ENCODE measurements around the gene PRUNE2. TPM values are rescaled to one million over a fixed set of nuclear protein-coding genes. Genes with fewer than 3 reads are reported as not detected.

Gene PRUNE2
- total RNA-seq, 2 donors from 2014 or later, result 0.40 TPM; not detected in 1

DNA sequence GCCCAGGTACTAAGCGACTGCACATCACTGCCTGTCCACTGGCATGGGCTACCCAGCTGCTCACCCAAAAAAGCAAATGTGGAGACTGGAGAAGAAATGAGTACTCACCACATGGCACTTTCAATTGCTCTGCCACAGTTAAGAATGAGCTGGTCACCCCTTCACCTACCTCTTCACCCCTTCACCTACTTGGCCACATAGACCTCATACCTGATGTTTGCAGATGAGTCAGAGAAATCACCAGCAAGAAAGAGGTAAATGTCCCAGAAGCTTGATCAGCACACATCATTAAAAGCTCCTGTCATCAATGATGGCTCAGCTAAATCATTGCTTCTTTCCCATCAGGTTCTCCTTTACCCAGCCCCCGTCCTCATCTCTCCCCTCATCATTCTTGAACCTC, 7.6 kb upstream of the PRUNE2 start:
- Mint-ChIP-seq H3K36me3 (ENCODE audit: low read depth) (no peaks in the 10 kb centered on the region), H3K27me3 (peaks cover 27% of the 10 kb centered on the region), H3K27ac (no peak overlapping the region), H3K4me1 (no peaks in the 10 kb centered on the region), H3K4me3 (no peak overlapping the region)
- DNase-seq (no peak), ATAC-seq (no peak)
- H3K9me3 ChIP-seq (ENCODE audit: control insufficient read depth, low read length, poor library complexity, severe bottlenecking), result no peaks in the 10 kb centered on the region

DNA sequence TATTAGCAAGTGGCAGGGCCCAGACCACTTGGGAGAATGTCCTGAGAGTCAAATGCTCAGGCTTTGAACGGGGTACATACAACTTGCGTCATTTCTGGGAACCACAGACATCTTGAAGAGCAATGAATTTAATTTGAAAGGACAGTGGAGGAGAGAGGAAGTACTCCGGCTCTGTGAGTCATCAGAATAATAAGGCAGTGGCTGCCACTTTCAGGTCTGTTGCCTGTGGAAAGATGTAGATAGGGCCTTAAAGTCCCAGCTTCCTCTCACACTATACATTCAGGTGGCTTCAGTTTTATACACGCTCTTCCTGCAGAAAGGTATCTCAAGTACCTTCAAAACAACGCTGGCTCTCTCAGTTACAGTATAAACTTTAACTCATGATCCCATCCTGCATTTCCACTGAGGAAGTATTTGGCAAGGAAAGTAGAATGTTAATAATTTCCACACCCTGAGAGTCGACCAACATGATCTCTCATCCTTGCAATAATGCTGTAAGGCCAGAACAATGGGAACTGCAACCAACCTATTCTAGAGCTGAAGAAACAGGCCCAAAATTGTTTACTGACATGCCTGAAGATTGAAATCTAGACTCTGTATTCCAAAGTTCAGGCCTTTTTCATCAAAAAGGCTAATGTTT, 6.8 kb upstream of the PRUNE2 start:
- H3K9me3 ChIP-seq (ENCODE audit: control insufficient read depth, low read length, poor library complexity, severe bottlenecking), result no peaks in the 10 kb centered on the region
- no peaks in the 10 kb centered on the region for H3K4me1 Mint-ChIP-seq
- no peak overlapping the region for H3K27ac Mint-ChIP-seq
- ATAC-seq, result no peak
- H3K4me3 Mint-ChIP-seq, result no peak overlapping the region
- H3K27me3 Mint-ChIP-seq, result peaks cover 34% of the 10 kb centered on the region
- H3K36me3 Mint-ChIP-seq (ENCODE audit: low read depth), result no peaks in the 10 kb centered on the region
- no peak for DNase-seq

DNA sequence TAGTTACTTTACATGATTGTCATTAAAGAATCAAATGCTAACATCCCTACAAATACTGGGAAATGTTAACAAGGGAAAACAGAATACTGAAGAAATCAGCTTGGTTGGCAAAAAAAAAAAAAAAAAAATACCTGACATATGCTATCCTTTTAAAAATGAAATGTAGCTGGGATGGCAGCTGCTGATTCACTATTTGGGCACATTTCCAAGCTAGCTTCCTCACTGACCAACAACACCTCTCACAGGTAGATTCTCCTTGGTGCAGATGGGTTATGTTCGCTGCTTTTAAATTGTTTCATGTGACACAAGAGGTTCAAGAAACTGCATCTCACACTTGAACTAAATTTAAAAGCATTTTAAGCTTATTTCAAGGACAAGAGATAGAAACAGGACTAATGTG, 6.1 kb upstream of the PRUNE2 start:
- no peaks in the 10 kb centered on the region for H3K9me3 ChIP-seq (ENCODE audit: control insufficient read depth, low read length, poor library complexity, severe bottlenecking)
- no peak for DNase-seq
- H3K36me3 Mint-ChIP-seq (ENCODE audit: low read depth), result no peaks in the 10 kb centered on the region
- H3K4me3 Mint-ChIP-seq, result no peak overlapping the region
- ATAC-seq, result no peak
- no peak overlapping the region for H3K27ac Mint-ChIP-seq
- peaks cover 42% of the 10 kb centered on the region for H3K27me3 Mint-ChIP-seq
- no peaks in the 10 kb centered on the region for H3K4me1 Mint-ChIP-seq

DNA sequence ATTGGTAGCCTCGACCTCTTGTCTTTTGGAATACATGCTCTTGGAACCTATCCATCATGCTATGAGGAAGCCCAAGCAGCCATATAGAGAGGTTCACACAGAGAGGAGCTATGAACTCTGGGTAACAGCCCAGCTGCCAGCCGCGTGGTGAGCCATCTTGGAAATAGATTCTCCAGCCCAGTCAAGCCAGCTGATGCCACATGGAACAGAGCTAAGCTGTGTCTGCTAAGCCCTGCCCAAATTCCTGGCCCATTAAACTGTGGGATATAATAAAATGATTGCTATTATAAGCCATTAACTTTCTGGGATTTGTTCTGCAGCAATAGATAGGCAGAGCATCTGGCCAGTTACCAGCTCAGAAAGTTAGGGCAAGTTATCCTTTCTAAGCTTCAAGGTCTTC, 4.9 kb upstream of the PRUNE2 start:
- H3K9me3 ChIP-seq (ENCODE audit: control insufficient read depth, low read length, poor library complexity, severe bottlenecking), result no peaks in the 10 kb centered on the region
- DNase-seq (no peak), ATAC-seq (no peak)
- no peak overlapping the region for H3K27ac Mint-ChIP-seq
- peaks cover 48% of the 10 kb centered on the region for H3K27me3 Mint-ChIP-seq
- H3K4me1 Mint-ChIP-seq, result peaks cover 2% of the 10 kb centered on the region
- H3K36me3 Mint-ChIP-seq (ENCODE audit: low read depth), result peaks cover 2% of the 10 kb centered on the region
- no peak overlapping the region for H3K4me3 Mint-ChIP-seq

GRCh38 chr9:76906647-76906975, 697 bp upstream of the PRUNE2 start:
- H3K27me3 Mint-ChIP-seq, result peaks cover 72% of the 10 kb centered on the region
- H3K4me1 Mint-ChIP-seq, result peaks cover 2% of the 10 kb centered on the region
- H3K9me3 ChIP-seq (ENCODE audit: control insufficient read depth, low read length, poor library complexity, severe bottlenecking), result no peaks in the 10 kb centered on the region
- H3K4me3 Mint-ChIP-seq, result no peak overlapping the region
- H3K36me3 Mint-ChIP-seq (ENCODE audit: low read depth), result peaks cover 2% of the 10 kb centered on the region
- no peak overlapping the region for H3K27ac Mint-ChIP-seq
- DNase-seq, result no peak
- ATAC-seq, result no peak

DNA sequence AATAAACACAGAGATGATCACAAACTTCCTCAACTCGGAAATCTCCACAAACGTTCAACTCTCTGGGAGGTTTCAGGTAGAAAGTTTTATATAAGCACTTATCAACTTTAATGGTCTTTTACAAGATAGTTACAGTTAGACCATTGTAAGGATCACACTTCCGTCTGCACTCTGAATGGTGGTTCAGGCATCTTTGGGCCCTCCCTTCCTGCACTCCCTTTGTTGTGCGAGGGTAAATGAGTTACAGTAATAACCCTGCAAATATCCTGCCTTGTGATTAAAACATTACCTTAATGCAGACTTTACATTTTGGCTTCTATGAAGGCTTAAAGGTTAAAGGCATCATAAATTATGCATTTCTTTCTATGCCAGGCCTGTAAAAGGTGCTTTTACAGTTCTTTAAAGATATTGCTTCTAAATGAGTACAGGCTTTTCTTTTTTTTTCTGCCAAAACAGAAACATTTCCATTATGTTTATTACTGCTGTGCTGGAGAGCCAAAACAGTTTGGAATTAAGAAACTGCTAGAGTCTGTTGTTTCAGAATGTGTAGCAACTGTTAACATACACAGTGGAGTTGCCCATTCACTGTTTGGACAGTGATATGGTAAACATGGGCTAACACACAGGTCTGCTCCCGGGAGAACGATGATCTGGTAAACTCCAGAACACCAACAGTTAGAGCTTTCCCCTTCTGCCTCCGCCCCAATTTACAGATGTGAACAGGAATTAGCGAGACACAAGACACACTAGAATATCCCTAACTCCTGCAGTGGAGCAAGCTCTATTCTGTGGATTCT, 1.1 kb downstream of the PRUNE2 start:
- no peaks in the 10 kb centered on the region for H3K9me3 ChIP-seq (ENCODE audit: control insufficient read depth, low read length, poor library complexity, severe bottlenecking)

GRCh38 chr9:76902395-76902794, 3.5 kb downstream of the PRUNE2 start:
- H3K4me1 Mint-ChIP-seq, result peaks cover 2% of the 10 kb centered on the region
- no peaks in the 10 kb centered on the region for H3K9me3 ChIP-seq (ENCODE audit: control insufficient read depth, low read length, poor library complexity, severe bottlenecking)
- peaks cover 67% of the 10 kb centered on the region for H3K27me3 Mint-ChIP-seq
- H3K36me3 Mint-ChIP-seq (ENCODE audit: low read depth), result peaks cover 2% of the 10 kb centered on the region
- ATAC-seq, result no peak
- H3K4me3 Mint-ChIP-seq, result no peak overlapping the region
- no peak overlapping the region for H3K27ac Mint-ChIP-seq
- DNase-seq, result no peak

More for the DNA sequence above, 1.1 kb downstream of the PRUNE2 start:
- Mint-ChIP-seq H3K4me1 (peaks cover 2% of the 10 kb centered on the region), H3K4me3 (no peak overlapping the region), H3K27ac (no peak overlapping the region), H3K27me3 (peaks cover 77% of the 10 kb centered on the region), H3K36me3 (ENCODE audit: low read depth) (peaks cover 2% of the 10 kb centered on the region)
- ATAC-seq (no peak), DNase-seq (no peak)

GRCh38 chr9:76901801-76902200, 4.1 kb downstream of the PRUNE2 start:
- peaks cover 2% of the 10 kb centered on the region for H3K4me1 Mint-ChIP-seq
- no peak overlapping the region for H3K4me3 Mint-ChIP-seq
- no peak for ATAC-seq
- DNase-seq, result no peak
- H3K36me3 Mint-ChIP-seq (ENCODE audit: low read depth), result peaks cover 2% of the 10 kb centered on the region
- H3K27me3 Mint-ChIP-seq, result peaks cover 64% of the 10 kb centered on the region
- no peaks in the 10 kb centered on the region for H3K9me3 ChIP-seq (ENCODE audit: control insufficient read depth, low read length, poor library complexity, severe bottlenecking)
- H3K27ac Mint-ChIP-seq, result no peak overlapping the region

- ATAC-seq (no peak), DNase-seq (no peak)
- Mint-ChIP-seq H3K36me3 (ENCODE audit: low read depth) (no peaks in the 10 kb centered on the region), H3K4me3 (no peak overlapping the region), H3K27me3 (peaks cover 62% of the 10 kb centered on the region), H3K27ac (no peak overlapping the region), H3K4me1 (no peaks in the 10 kb centered on the region)
- no peaks in the 10 kb centered on the region for H3K9me3 ChIP-seq (ENCODE audit: control insufficient read depth, low read length, poor library complexity, severe bottlenecking)
Measured at GRCh38 chr9:76900884-76901440, 5.0 kb downstream of the PRUNE2 start.

DNA sequence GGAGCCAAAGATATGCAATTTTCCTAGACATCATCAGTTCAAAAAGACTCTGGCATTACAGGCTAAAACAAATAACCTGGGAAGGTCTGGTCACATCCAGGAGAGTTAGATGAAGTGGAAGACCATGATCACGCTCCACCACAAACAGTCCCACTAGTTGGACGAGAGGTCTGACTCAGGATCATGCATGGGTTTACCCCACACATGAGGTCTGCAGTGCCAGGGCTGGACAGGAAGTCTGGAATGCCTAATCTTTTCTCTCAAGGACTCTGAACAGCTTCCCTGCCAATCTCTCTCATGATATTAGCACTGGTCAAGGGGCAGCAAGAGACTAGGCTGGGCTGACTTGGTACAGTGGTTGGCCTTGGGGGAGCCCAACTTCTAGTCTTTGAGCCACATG, 7.1 kb downstream of the PRUNE2 start:
- Mint-ChIP-seq H3K27me3 (peaks cover 43% of the 10 kb centered on the region), H3K4me1 (no peaks in the 10 kb centered on the region), H3K36me3 (ENCODE audit: low read depth) (no peaks in the 10 kb centered on the region), H3K27ac (no peak overlapping the region), H3K4me3 (no peak overlapping the region)
- DNase-seq, result no peak
- no peaks in the 10 kb centered on the region for H3K9me3 ChIP-seq (ENCODE audit: control insufficient read depth, low read length, poor library complexity, severe bottlenecking)
- no peak for ATAC-seq

- H3K4me3 Mint-ChIP-seq, result no peak overlapping the region
- H3K27me3 Mint-ChIP-seq, result peaks cover 43% of the 10 kb centered on the region
- H3K36me3 Mint-ChIP-seq (ENCODE audit: low read depth), result no peaks in the 10 kb centered on the region
- no peak overlapping the region for H3K27ac Mint-ChIP-seq
- ATAC-seq (no peak), DNase-seq (no peak)
- H3K4me1 Mint-ChIP-seq, result no peaks in the 10 kb centered on the region
- no peaks in the 10 kb centered on the region for H3K9me3 ChIP-seq (ENCODE audit: control insufficient read depth, low read length, poor library complexity, severe bottlenecking)
Measured at GRCh38 chr9:76897804-76898525, 7.9 kb downstream of the PRUNE2 start.

DNA sequence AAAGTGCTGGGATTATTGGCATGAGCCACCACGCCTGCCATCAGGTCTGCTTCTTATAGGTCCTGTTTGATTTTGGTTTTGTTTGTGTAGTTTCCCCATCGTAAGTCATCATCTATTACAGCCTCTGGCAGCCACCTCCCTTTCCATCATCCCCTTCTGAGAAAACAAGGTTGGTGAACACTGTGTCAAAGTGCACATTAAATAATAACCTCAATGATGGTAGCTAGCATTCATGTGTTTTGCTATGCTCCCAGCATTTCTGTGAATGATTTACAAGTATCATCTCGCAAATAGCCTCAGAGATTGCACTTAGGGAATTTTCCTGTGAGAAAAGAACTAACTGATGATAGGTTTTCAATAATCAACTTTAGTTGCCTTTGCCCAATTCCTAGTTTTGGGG, 9.9 kb downstream of the PRUNE2 start:
- Mint-ChIP-seq H3K4me3 (no peak overlapping the region), H3K27me3 (peaks cover 26% of the 10 kb centered on the region), H3K27ac (no peak overlapping the region), H3K4me1 (no peaks in the 10 kb centered on the region), H3K36me3 (ENCODE audit: low read depth) (no peaks in the 10 kb centered on the region)
- no peak for ATAC-seq
- no peak for DNase-seq
- H3K9me3 ChIP-seq (ENCODE audit: control insufficient read depth, low read length, poor library complexity, severe bottlenecking), result no peaks in the 10 kb centered on the region

DNA sequence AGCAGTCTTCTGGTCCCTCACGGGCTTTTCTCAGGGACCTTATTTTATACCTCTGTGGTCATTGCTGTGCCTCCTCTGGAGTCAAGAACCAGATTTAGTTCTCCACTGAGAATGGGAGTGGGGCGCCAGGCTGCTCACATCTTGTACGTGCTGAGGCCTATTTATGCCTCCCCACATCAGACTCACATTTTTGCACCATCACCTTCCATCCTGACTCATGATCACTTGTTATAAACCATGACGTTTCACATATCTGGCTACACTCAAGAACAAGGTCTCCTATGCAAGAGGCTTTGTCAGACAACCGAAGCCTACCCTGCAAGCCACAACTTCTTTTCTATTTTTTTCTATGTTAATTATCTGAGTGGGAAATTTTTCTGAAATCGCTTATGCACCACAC, 10.7 kb downstream of the PRUNE2 start:
- DNase-seq, result no peak
- H3K9me3 ChIP-seq (ENCODE audit: control insufficient read depth, low read length, poor library complexity, severe bottlenecking), result no peaks in the 10 kb centered on the region
- no peak overlapping the region for H3K27ac Mint-ChIP-seq
- peaks cover 19% of the 10 kb centered on the region for H3K27me3 Mint-ChIP-seq
- ATAC-seq, result no peak
- H3K36me3 Mint-ChIP-seq (ENCODE audit: low read depth), result no peaks in the 10 kb centered on the region
- H3K4me1 Mint-ChIP-seq, result peaks cover 2% of the 10 kb centered on the region
- H3K4me3 Mint-ChIP-seq, result no peak overlapping the region
